ENCODE data around the gene KCNMB1.

- no peak for TF ChIP-seq EZH2 (IDR thresholded peaks at IDR 0.05; ENCODE audit: borderline replicate concordance, insufficient read depth, low read depth, low read length, poor library complexity, severe bottlenecking)
- no peak for TF ChIP-seq CTCF (IDR thresholded peaks at IDR 0.05)
Measured at GRCh38 chr5:170431571-170431970, 42.4 kb upstream of the KCNMB1 start.

Data from B cell (primary cell).